ENCODE data around the gene NUP214. TPM values are rescaled to one million over a fixed set of nuclear protein-coding genes. Genes with fewer than 3 reads are reported as not detected.
"Not testable (repeated sequence)": the region's sequence is repeated elsewhere in the genome, so short reads cannot be mapped to it uniquely, and the experiment has no call there.

The NUP214 gene
- total RNA-seq, 3 donors from 2014 or later = 37.4 to 47.5 (median 40.0) TPM

- intact Hi-C loops (cut with DNase I; ENCODE audit: low total_unique reads) = no loop called here
- H3K27me3 ChIP-seq = no peaks in the 10 kb centered on the region
- DNase-seq (ENCODE audit: low spot score in 2 of 2) = no peak
- no peaks in the 10 kb centered on the region for H3K36me3 ChIP-seq
- no peak overlapping the region for H3K27ac ChIP-seq
- TF ChIP-seq CTCF (IDR thresholded peaks at IDR 0.05) (no peak), POLR2A (IDR thresholded peaks at IDR 0.05) (no peak), POLR2AphosphoS5 (IDR thresholded peaks at IDR 0.05) (no peak)
- H3K9me3 ChIP-seq = no peaks in the 10 kb centered on the region
- H3K4me1 ChIP-seq = no peaks in the 10 kb centered on the region
- H3K4me3 ChIP-seq = no peak overlapping the region
These were observed 134.1 kb downstream of the NUP214 start for GRCh38 chr9:131259432-131259898.

DNA sequence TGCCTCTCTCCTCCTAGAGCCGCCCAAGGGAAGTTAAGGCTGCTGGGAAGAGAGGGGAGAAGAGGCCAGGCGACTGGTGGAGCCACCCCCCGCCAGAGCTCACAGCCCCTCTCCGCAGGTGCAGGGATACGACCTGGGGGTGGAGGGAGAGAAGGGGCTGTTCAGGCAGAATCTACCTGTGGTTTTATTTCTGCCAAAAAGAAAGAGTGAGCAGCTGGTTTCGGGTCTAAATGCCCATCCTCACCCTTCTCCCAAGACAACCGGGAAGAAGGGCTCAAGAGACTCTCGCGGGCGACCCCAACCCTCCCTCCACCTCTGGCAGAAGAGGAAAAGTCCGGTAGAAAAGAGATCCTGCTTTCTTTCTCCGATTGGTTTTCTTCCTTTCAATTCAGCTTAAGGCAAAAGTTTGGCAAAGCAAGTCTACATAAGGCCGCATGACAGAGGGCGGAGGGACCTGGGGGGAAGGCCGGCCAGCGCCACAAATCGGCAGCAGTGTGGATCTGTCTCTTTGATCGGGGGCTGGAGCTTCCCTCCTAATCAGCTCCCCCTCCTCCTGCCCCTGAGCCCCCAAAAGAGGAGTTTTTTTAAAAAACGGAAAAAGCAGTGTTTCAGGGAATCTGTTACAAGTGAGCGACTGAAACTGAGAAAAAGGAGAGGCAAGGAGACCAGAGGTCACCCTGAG, 134.7 kb downstream of the NUP214 start:
- no peaks in the 10 kb centered on the region for H3K4me1 ChIP-seq
- no peak for TF ChIP-seq POLR2AphosphoS5 (IDR thresholded peaks at IDR 0.05)
- intact Hi-C loops (cut with DNase I; ENCODE audit: low total_unique reads) = no loop called here

DNA sequence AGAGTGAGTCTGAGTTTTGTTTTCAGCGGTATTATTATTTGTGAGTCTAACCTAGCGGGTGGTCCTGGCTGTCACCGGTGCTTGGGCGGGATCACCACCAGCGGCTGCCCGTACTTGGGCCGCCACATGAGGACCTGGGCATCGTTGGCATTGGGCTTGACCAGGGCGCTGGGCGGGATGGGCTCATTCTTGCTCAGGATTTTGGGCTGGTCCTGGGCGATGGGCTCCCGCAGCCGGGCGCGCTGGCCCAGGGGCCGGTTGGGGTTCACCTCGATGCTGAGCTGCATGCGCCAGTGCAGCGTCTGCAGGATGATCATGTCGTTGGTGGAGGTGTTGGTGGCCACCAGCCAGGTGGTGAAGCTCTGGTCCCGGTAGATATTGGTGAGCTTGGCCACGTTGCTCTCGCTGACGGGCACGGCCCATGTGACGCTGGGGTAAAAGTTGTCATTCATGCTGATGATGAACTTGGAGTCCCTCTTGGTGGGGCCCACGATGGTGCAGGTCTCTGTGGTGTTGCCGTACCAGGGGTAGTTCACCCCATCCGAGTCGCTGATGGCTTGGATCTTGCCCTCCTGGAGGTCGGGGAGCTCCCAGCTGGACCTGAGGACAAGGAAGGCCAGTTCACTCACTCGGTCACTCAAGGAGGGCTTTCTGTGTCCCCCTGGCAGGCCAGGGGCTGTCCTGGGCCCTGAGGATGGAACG, 135.5 kb downstream of the NUP214 start:
- H3K4me1 ChIP-seq = no peaks in the 10 kb centered on the region
- intact Hi-C loops (cut with DNase I; ENCODE audit: low total_unique reads) = no loop called here
- TF ChIP-seq CTCF (IDR thresholded peaks at IDR 0.05) = no peak
- TF ChIP-seq POLR2AphosphoS5 (IDR thresholded peaks at IDR 0.05) = no peak
- no peak for TF ChIP-seq POLR2A (IDR thresholded peaks at IDR 0.05)
- no peak overlapping the region for H3K27ac ChIP-seq
- no peak for DNase-seq (ENCODE audit: low spot score in 2 of 2)
- H3K36me3 ChIP-seq = no peaks in the 10 kb centered on the region
- H3K27me3 ChIP-seq = no peaks in the 10 kb centered on the region
- no peak overlapping the region for H3K4me3 ChIP-seq
- no peaks in the 10 kb centered on the region for H3K9me3 ChIP-seq

More for the DNA sequence above, 134.7 kb downstream of the NUP214 start:
- H3K27ac ChIP-seq = no peak overlapping the region
- H3K27me3 ChIP-seq = no peaks in the 10 kb centered on the region
- no peaks in the 10 kb centered on the region for H3K36me3 ChIP-seq
- no peak overlapping the region for H3K4me3 ChIP-seq
- no peak for DNase-seq (ENCODE audit: low spot score in 2 of 2)
- no peaks in the 10 kb centered on the region for H3K9me3 ChIP-seq

GRCh38 chr9:131262327-131263032, 137.1 kb downstream of the NUP214 start:
- intact Hi-C loops (cut with DNase I; ENCODE audit: low total_unique reads) = no loop called here
- Histone ChIP-seq H3K4me1 (no peaks in the 10 kb centered on the region), H3K27ac (no peak overlapping the region), H3K27me3 (no peaks in the 10 kb centered on the region), H3K4me3 (no peak overlapping the region), H3K9me3 (no peaks in the 10 kb centered on the region), H3K36me3 (no peaks in the 10 kb centered on the region)
- TF ChIP-seq POLR2AphosphoS5 (IDR thresholded peaks at IDR 0.05) = no peak
- TF ChIP-seq CTCF (IDR thresholded peaks at IDR 0.05) = no peak
- no peak for TF ChIP-seq POLR2A (IDR thresholded peaks at IDR 0.05)
- no peak for DNase-seq (ENCODE audit: low spot score in 2 of 2)

DNA sequence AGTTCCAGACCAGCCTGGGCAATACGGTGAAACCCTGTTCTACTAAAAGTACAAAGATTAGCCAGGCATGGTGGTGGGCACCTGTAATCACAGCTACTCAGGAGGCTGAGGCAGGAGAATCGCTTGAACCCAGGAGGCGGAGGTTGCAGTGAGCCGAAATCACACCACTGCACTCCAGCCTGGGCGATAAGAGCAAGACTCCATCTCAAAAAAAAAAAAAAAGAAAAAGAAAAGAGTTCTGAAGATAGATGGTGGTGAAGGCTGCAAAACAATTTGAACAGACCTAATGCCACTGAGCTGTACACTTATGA, 137.6 kb downstream of the NUP214 start:
- H3K27ac ChIP-seq; intact Hi-C loops (cut with DNase I; ENCODE audit: low total_unique reads); H3K4me1 ChIP-seq; H3K4me3 ChIP-seq; H3K36me3 ChIP-seq; H3K27me3 ChIP-seq; DNase-seq (ENCODE audit: low spot score in 2 of 2); H3K9me3 ChIP-seq: not testable (repeated sequence)

DNA sequence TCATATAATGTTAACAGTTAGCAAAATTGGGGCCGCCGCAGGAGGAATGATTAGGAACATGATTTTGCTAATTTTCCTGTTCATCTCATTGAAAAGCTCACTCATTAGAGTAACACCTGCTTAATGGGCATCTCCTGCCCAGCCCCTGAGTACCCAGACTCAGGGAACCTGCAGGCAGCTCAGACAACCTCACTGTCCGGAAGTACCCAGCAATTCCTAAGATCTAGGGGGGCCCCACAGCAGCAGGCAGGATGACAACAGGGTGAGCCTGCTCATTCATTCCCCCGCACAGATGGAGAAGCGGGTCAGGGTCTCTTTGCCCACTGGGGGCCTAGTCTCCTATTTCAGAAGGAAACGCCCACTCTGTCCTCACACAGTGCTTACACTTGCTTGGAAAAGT, 138.3 kb downstream of the NUP214 start:
- intact Hi-C loops (cut with DNase I; ENCODE audit: low total_unique reads) = no loop called here
- DNase-seq (ENCODE audit: low spot score in 2 of 2) = no peak
- Histone ChIP-seq H3K36me3 (no peaks in the 10 kb centered on the region), H3K27ac (no peak overlapping the region), H3K4me1 (no peaks in the 10 kb centered on the region), H3K27me3 (no peaks in the 10 kb centered on the region), H3K4me3 (no peak overlapping the region), H3K9me3 (no peaks in the 10 kb centered on the region)
- no peak for TF ChIP-seq CTCF (IDR thresholded peaks at IDR 0.05)
- no peak for TF ChIP-seq POLR2A (IDR thresholded peaks at IDR 0.05)
- no peak for TF ChIP-seq POLR2AphosphoS5 (IDR thresholded peaks at IDR 0.05)

Data from breast epithelium (tissue), 4 donors.